ENCODE data around the gene CHRNA1. TPM values are rescaled to one million over a fixed set of nuclear protein-coding genes. Genes with fewer than 3 reads are reported as not detected.

CHRNA1 gene
- total RNA-seq, 1 experiment from 2014 or later: not detected

- H3K36me3 ChIP-seq (ENCODE audit: control insufficient read depth in 1 of 2, insufficient read depth in 2 of 2, low read length in 2 of 2): no peaks in the 10 kb centered on the region
- TF ChIP-seq EZH2 (IDR thresholded peaks at IDR 0.05) (no peak), POLR2AphosphoS5 (IDR thresholded peaks at IDR 0.05; ENCODE audit: low read depth, low read length) (no peak), ZNF274 (IDR thresholded peaks at IDR 0.05; ENCODE audit: low read depth, low read length) (no peak), CTCF (IDR thresholded peaks at IDR 0.05 in 2 of 3, conservative IDR thresholded peaks at IDR 0.05 in 1 of 3; ENCODE audit: borderline replicate concordance in 1 of 3, insufficient read depth in 1 of 3, low read depth in 2 of 3, low read length in 2 of 3) (no peak), ELF1 (IDR thresholded peaks at IDR 0.05; ENCODE audit: borderline replicate concordance, low read depth) (no peak), SRF (IDR thresholded peaks at IDR 0.05; ENCODE audit: low read depth) (no peak), YY1 (IDR thresholded peaks at IDR 0.05; ENCODE audit: extremely low read depth, insufficient replicate concordance, low read depth, low read length) (no peak), CBX3 (IDR thresholded peaks at IDR 0.05; ENCODE audit: low read depth) (no peak), SP1 (IDR thresholded peaks at IDR 0.05; ENCODE audit: low read depth) (no peak), MAX (IDR thresholded peaks at IDR 0.05) (no peak), CEBPB (IDR thresholded peaks at IDR 0.05; ENCODE audit: low read depth) (no peak), ZFX (IDR thresholded peaks at IDR 0.05) (no peak), POLR2A (IDR thresholded peaks at IDR 0.05; ENCODE audit: borderline replicate concordance, extremely low read depth, insufficient read depth, insufficient read length) (no peak)
- H4K20me1 ChIP-seq (ENCODE audit: insufficient read depth): no peaks in the 10 kb centered on the region
- no peak overlapping the region for H3K9ac ChIP-seq (ENCODE audit: low read length)
- intact Hi-C loops (cut with micrococcal nuclease): no loop called here
- H3K79me2 ChIP-seq (ENCODE audit: insufficient read depth, low read length): no peaks in the 10 kb centered on the region
- no TSS peak for BruUV-seq (replicated peaks)
- no peaks in the 10 kb centered on the region for H3K9me3 ChIP-seq (ENCODE audit: control insufficient read depth in 1 of 2, insufficient read depth in 1 of 2, low read depth in 1 of 2, low read length in 2 of 2)
- no peak for DNase-seq (ENCODE audit: low read depth, low spot score)
- no peak for ATAC-seq
- ChIA-PET POLR2A (no interaction called here), CTCF (no interaction called here), RAD21 (ENCODE audit: low non-redundant PET in 1 of 2, low total read pairs in 2 of 2, uncharacterized antibody in 2 of 2, unreplicated experiment in 2 of 2) (no interaction called here)
- no peak overlapping the region for H3K4me2 ChIP-seq (ENCODE audit: low read length)
- no peaks in the 10 kb centered on the region for H3K4me1 ChIP-seq (ENCODE audit: control insufficient read depth in 1 of 2, insufficient read depth in 2 of 2, low read length in 2 of 2)
- H3K4me3 ChIP-seq (replicated peaks in 1 of 2; ENCODE audit: low read depth in 1 of 2, low read length in 2 of 2): no peak overlapping the region
- no peak overlapping the region for H2AFZ ChIP-seq (ENCODE audit: low read depth, low read length, poor library complexity, severe bottlenecking)
- H3K27me3 ChIP-seq (ENCODE audit: insufficient read depth, low read length): 0 out of 2 replicates have a peak, but pooled peaks cover 3% of the 10 kb centered on the region
- no peaks in the 10 kb centered on the region for H3K9me2 ChIP-seq (ENCODE audit: insufficient read depth)
- no peak overlapping the region for H3K27ac ChIP-seq (ENCODE audit: low read depth, low read length)
Observed at GRCh38 chr2:174703430-174703829, 60.8 kb downstream of the CHRNA1 start.
